DMS 273 (cell line): ENCODE data around the gene LAMA2.

ENCODE experiments used
- DNase-seq: peaks from one replicate; lab custom pipeline; 2025; ENCODE audit not compliant: unreplicated experiment; lab: John Stamatoyannopoulos, UW

The LAMA2 gene

DNA sequence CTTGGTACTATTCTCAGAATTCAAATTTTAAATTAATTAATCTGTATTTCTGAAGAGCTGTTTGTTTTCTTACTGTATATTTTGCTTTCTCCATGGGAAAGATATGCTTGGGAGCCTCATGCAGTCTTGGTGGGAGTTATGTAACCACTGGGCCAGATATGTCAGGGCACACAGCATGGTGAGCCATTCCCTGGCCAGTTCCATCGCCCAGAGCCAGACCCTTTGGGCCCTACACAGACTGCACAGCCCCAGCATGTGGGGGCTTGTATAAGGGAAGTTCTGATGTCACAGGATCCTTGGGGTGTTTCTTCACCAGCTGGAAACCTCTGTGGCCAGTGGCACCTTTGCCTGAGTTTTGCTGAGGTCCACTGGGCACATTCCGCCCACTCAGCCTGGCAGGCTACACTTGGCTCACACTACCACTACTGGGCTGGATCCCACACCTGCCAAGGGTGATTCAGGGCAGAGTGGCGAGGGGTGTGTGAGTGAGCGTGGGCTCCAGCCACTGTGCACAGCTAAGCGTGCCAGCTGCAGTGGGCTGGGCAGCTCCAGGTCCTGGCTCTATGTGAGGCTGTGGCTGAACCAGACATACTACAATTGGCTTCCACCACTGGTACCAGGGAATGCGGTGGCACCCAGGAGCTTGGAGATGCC is 533.5 kb downstream of the LAMA2 start:
- no peak for DNase-seq

DNA sequence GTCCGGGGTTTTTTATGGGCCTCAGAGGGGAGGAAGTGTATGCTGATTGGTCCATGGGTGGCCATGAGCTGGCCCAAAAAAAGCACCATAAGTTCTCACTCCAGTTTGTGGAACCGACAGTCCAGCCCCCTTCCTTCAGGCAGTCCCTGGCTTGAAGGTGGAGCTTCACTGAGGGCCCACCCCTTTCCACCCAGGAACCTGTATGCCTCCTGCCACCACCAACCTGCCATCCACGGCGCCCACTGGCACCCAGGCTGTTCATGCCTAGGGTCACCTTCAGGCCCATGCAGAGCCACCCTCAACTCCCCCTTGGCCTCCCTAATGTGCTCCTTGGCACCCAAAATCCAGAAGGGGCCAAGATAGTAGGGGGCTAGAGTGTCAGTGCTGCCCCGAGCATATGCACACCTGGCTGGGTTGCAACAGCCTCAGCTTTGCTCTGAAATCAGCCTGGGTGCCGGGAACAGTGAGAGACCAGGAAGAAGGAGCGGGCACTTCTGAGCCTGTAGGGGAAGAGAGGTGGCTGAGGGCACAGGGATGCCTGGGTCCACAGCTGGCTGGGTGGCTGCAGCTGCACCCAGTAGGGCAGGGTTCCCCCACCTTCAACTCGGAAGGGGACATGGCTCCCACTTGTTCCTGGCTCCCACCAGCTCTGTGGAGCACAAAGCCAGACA is 534.6 kb downstream of the LAMA2 start:
- DNase-seq: no peak

DNA sequence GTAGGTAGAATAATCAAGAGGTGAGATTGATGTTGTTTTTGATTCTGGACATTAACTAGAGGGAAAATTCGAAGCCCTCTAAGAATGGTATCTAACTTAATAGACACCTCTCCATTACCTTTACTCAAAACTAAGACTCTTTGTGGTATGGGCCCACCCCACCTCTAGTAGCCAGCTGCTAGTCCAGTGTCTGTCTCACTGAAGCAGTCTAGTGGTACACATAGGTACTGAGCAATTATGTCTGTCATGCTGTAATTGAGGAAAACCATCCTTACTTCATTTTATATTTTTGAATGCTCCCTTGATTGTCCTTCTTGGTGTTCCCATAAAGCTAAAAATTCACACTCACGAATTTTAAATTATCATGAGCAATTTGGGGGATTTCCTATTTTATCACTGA is 536.4 kb downstream of the LAMA2 start:
- DNase-seq: no peak

GRCh38 chr6:129426343-129426742 is 543.4 kb downstream of the LAMA2 start:
- DNase-seq: no peak

- DNase-seq: no peak
Observed at GRCh38 chr6:129429956-129430355, 547.0 kb downstream of the LAMA2 start.

DNA sequence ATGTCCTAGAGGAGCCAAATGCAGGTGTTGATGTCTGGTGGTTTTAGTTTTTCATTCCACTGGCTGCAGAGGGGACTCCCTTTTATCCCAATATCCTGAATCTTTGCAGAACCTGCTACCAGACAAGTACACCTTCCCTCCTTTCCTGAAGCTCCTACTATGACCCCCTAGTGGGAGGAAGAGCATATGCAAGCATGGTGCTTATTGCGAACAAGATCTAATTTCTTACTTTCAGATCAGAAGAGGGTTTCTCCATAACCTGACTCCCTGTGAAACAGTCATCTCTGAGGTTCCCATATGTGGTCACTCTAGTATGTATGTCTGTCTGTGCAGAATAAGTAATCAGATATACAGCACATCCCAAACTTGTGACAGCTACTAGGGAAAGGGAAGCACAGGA is 549.8 kb downstream of the LAMA2 start:
- DNase-seq: peak; percentile 17

DNA sequence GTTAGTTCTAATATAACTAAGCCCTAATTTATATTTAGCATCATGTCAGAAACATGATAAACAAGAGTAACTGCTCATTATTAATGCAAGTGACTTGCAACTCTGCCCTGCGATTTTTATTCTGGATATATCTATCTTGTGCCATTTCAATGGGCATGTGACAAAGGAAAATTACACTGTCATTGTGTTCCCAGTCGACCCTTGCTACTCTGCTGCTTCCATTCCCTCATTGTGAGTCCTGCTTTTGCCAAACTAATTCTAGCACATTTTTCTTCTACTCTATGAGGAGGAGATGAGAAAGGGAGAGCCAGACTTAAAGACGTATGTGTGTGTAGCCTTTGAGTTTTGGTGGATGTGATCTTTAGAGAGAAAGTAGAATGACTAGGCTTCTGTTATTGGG is 551.2 kb downstream of the LAMA2 start:
- DNase-seq: no peak

DNA sequence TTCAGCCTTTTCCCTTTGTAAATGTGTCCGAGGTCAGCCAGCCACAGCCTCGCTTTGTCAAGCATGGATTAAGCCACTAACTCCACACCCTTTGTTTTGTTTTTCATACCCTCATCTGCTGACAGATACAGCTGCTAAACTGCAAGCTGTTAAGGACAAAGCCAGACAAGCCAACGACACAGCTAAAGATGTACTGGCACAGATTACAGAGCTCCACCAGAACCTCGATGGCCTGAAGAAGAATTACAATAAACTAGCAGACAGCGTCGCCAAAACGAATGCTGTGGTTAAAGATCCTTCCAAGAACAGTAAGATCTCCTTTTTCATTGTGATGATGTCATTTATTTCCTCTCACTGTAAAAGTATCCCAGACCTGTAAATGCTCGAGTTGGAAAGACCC is 557.8 kb downstream of the LAMA2 start:
- DNase-seq: peak; percentile 32

DNA sequence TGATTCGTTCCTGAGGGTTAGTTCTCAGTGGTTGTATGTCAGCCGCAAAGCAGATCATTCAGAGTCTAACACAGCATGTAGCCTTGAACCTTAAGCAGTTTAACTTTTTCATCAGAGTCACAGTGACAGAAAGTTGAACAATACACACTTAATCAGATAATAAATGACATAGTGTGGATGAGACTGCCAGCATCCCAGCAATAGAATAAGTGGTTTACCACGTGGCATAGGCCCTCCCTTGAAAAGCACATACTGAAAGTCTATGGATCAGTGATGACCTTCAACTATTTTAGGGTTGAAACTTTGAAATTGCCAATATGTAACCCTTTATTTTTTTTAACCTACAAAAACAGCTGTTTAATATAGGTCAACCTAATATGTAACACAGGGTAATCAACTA is 561.7 kb downstream of the LAMA2 start:
- no peak for DNase-seq

GRCh38 chr6:129446272-129447197 is 563.6 kb downstream of the LAMA2 start:
- no peak for DNase-seq

- no peak for DNase-seq
Observed at GRCh38 chr6:129447198-129447565, 564.2 kb downstream of the LAMA2 start.

DNA sequence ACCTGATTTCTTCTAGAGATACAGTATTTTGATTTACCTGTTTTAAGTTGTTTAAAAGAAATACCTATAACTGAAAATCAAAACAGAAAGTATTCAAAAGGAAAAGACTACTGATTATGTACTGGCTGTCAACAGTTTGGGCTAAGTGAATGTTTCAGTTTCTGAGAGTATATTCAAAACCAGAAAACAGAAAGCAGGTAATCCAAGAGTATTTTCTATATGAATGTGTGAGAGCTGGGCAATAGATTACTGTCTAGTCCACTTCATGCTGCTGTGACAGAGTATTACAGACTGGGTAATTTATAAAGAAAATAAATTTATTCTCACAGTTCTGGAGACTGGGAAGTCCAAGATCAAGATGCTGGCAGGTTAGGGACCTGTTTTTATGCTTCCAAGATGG is 566.0 kb downstream of the LAMA2 start:
- DNase-seq: no peak

DNA sequence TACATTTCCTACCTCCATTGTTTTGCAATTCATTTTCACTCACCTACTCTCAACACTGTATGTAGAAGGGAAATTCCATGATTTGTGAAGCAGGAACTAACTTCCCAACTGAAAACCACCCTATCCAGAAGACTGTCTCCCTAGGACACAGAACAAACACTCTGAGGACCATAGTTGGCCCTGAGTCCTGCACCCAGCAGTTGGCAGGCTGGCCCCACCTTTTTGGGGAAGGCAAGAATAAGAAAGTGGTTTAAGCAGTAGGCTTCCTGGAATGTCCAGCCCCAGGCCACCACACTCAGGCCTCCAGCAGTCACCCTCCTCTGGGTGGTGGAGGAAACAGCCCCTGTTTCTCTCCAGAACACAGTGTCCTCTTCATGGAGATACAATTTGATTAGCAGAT is 568.2 kb downstream of the LAMA2 start:
- DNase-seq: no peak

- no peak for DNase-seq
Observed at GRCh38 chr6:129453073-129453472, 570.1 kb downstream of the LAMA2 start.

DNA sequence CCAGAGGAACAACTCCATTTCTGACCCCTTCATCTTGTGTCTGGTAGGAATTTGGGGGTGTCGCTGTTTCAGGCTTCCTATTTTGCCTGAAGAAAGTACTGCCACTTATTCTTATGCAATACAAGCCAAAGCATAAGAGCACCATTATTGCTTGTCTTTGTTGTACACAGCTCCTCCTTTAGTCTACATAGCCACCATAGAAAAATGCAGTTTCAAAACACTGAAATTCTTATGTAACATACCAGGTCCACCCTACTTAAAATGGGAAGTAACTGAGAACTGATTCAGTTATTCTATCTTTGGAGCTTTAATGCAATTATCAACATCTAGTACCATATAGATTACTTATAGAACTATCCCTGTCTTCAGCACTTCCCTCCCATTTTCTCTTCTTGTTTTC is 571.5 kb downstream of the LAMA2 start:
- DNase-seq: no peak

DNA sequence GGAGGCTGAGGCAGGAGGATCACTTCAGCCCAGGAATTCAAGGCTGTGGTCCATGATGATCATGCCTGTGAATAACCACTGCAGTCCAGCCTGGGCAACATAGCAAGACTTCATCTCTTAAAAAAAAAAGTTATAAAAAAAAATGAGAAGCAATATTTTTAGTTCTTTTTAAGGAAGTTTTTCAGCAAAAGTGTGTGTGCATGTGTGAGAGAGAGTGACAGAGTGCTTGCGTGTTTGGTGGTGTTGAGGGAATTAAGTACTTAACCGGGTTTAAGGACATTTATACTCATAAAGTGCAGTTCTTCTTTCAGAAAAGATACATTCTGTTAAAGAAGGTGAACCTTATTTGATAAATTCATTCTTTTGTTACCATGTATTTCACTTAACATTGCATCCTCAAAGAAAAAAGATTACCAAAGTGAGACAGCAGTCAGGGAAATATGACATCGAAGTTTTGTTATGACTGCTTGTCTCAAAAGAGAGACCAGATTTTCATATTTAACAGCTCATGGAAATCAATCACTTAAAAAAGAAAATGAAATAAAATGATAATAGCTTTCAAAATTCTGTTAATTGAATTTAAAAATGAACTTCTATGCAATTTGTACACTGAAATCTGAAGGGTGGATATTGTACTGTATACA is 572.3 kb downstream of the LAMA2 start:
- no peak for DNase-seq

DNA sequence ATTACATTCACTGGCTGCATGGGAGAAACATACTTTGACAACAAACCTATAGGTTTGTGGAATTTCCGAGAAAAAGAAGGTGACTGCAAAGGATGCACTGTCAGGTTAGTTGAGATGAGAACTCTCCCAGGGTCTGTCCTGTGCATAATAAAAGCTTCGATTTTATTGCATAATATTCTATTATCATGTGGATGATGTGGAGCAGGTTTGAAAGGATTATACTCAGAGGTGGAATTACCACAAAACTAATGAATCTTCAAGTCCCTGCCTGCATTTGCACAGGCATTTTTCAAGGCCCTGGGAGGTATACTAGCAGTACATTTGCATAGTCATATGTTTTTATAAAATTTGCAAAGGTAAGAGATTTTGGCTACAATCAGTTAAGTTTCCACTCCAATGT is 577.3 kb downstream of the LAMA2 start:
- no peak for DNase-seq

GRCh38 chr6:129469070-129469662 is 586.2 kb downstream of the LAMA2 start:
- DNase-seq: no peak

DNA sequence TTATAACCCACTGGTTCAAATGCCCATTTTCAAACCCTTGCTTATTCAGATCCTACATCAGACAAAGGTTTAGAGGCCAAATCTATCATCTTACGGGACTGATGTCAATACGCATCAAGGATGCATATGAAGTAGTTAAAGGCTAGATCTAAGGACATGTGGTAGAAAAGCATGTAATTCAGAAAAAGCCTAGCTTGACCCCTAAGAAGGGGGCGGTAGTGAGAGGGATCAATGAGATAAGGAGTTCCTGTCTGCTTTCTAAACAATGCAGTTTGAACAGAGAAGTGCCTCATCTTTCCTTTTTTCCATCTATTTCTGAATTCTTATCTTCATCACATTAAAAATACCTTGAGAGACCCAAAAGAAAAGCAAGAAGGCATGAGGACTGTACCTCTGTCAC is 589.3 kb downstream of the LAMA2 start:
- DNase-seq: no peak

GRCh38 chr6:129473546-129473945 is 590.6 kb downstream of the LAMA2 start:
- no peak for DNase-seq
